Head of caudate nucleus (tissue), 42 donors: ENCODE results near the gene PDIK1L.

Source experiments
- DNase-seq, 42 donors: peaks; one replicate each; pipeline versions ENCODE4 v3.0.0 to v3.0.0-alpha.2; 2020 to 2021; ENCODE audit warnings: mixed read lengths in 7 of 42
- intact Hi-C: fragments of 100-400 bp; cut with DNase I; formaldehyde crosslinking; loops from one replicate; pipeline ENCODE4 v1.15.0; 2022

The PDIK1L gene

GRCh38 chr1:26162220-26162709 is 50.6 kb downstream of the PDIK1L start:
- no peak for DNase-seq
- intact Hi-C loops, result loop anchor here (5.0 kb wide), 1 partner anchor 50 kb away; the partner anchor contains the start of gene PDIK1L

DNA sequence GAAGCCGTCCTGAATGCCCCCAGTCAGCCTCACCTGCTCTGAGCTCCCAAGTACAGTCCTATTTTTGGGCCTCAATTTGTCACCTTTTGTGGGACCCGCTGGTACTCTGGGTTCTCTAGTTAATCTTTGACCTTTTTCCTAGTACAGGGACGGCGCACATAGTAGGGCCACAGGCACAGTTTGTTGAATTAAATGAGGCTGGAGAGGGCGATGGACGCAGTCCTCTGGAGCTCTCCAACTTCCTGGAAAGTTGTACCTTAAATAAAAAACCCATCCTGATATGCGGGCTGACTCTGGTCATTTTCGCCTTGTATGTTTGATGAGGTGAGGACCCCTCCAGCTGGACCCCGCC is 52.0 kb downstream of the PDIK1L start:
- DNase-seq, result no peak
- intact Hi-C loops, result loop anchor here (5.0 kb wide), 1 partner anchor 51 kb away; the partner anchor contains the start of gene PDIK1L

DNA sequence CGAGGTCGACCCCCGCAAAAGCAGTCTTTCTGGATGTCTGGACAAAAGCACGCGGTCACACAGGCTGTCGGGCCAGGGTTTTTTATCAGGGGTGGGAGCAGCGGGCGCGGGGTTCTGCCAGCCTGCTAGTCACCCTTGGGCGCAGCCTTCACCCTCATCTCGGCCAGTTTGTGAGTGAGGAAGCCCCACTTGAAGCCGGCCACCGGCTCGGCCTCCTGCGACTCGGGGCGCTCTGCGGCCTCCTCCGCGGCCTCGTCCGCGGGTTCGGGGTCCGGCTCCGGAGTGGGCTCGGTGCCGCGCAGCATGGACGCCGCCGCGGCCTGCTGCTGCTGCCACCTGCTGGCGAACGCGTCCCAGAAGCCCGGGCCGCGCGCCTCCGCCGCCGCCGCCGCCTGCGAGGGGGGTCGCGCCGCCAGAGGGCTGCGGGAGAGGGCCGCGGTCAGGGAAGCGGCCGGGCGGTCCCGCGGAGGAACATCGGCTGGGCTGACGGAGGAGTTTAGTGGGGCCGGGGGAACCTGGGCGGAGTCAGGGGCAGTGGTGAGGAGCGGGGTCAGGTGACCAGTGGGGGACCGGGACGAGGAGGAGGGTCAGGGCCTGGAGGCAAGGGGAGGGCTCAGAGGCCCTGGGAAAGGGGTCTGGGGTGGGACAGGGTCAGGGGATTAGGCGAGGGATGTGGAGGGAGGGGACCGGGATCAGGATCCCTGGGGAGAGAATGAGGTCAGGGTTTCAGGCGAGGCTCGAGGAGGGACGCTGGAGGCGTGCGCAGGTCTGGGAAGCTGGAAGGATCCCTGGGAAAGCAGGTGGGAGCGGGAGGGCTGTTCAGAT is 52.6 kb downstream of the PDIK1L start:
- DNase-seq, result peak in 34 of 42 donors; percentile 23 to 78 (median 54)
- intact Hi-C loops, result loop anchor here (5.0 kb wide), 1 partner anchor 52 kb away; the partner anchor contains the start of gene PDIK1L

GRCh38 chr1:26164861-26165842 is 53.5 kb downstream of the PDIK1L start:
- DNase-seq, result no peak
- intact Hi-C loops, result loop anchor here (5.0 kb wide), 2 partner anchors 53 to 67 kb away; partner anchors contain the start of genes CEP85 and PDIK1L

DNA sequence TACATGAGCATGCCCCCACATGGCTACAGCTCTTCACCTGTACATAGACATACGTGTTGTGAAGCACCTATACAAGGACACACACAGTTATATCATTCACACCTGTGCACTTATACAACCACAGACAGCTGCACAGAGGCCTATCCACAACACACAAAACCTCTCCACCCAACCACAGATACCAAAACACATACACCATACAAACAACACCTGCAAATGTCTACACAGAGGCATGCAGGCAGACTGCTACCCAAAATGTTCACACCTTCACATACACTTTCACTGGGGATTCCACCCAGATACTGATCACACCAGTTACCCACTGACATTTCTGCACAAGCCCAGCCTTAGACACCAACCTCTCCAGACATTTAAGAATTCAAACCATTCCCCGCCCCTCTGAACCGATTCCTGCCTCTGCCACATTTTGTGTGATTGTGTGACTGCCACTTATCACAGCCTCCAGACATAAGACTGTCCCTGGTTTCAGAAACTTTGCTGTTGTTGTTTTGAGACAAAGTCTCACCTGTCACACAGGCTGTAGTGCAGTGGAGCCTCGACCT is 55.2 kb downstream of the PDIK1L start:
- intact Hi-C loops, result loop anchor here (5.0 kb wide), 1 partner anchor 66 kb away; the partner anchor contains the start of gene CEP85

DNA sequence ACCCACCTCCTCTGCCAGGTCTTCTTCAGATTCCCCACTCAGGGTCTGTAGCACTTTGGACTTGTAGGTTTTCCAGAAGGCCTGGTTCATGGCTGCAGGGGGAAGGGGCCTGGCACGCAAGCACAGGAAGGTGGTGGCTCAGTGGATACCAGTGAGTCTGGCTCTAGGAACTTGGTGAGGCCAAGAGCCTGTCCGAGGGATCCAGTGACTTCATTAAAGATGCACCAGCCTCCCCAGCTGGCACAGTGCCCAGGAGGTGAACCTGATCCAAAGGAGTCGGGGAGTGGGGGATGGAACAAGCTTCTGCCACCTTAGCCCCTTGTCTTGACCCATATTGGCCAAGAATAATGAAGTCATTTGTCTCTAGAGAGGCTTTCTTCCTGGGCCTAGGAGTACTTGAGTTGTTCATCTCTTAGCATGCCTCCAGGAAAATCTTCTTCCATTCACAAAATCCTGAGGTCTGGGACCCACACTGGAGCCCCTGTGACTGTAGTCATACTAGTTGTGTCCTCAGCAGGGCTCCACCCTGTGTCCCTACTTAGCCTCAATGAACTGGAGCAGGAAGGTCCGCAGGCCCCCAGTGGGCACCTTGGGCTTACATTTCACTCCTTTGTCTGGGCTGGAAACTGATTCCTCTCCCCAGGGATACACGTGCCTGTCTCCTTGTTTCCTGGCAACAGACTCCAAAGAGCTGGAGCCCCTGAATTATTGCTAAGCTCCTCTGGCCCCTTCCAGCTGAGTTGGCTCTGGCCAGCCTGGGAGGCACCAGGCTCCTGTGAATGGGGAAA is 57.0 kb downstream of the PDIK1L start, which contains the start of gene C1orf232:
Gene C1orf232, minus strand, starts transcription at position 554 of the 788 bp plus-strand sequence. Its CDS starts 464 bp downstream, at position 90.
- DNase-seq, result no peak
- intact Hi-C loops, result loop anchor here (5.0 kb wide), 1 partner anchor 64 kb away; the partner anchor contains the start of gene CEP85

More for the DNA sequence above, 55.2 kb downstream of the PDIK1L start:
- no peak for DNase-seq

DNA sequence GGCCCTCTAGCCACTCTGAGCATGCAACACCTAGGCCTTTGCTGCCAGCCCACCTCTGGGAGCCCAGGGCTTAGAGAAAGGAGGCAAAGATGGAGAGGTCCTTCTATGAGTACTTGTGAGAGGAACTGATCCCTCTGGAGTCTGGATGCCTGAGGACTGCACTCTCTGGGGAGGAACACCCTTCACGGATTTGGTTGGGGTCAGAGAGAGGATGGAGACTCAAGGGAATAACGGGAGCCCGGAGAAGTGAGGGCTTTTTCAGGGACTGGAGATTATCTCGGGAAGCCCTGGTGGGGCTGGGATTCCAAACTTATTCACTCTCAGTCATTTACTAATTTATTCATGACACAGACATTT is 57.6 kb downstream of the PDIK1L start:
- intact Hi-C loops, result loop anchor here (5.0 kb wide), 1 partner anchor 63 kb away; the partner anchor contains the start of gene CEP85
- DNase-seq, result peak in 1 of 42 donors; percentile 13

GRCh38 chr1:26169669-26170471 is 58.2 kb downstream of the PDIK1L start, which contains the start of gene ZNF593:
TSS of gene ZNF593 (plus strand) at chr1:26169908. CDS start at chr1:26169984, 76 bp downstream.
- intact Hi-C loops, result loop anchor here (5.0 kb wide), 1 partner anchor 62 kb away; the partner anchor contains the start of gene CEP85
- peak; percentile 84 to 96 (median 93) for DNase-seq

- DNase-seq, result no peak
- intact Hi-C loops, result no loop called here
Measured at GRCh38 chr1:26170472-26170821, 58.8 kb downstream of the PDIK1L start.

GRCh38 chr1:26171084-26172072 is 59.8 kb downstream of the PDIK1L start, which contains the start of gene ZNF593OS:
TSS of gene ZNF593OS (minus strand) at chr1:26171832. CDS start at chr1:26171661, 171 bp downstream.
- intact Hi-C loops, result no loop called here
- DNase-seq, result no peak
